HL-60 (cell line): ENCODE results near the gene RPL3.
A peak's percentile ranks its signal among the peaks of the same experiment; 100 is the strongest.

ENCODE experiments used
- DNase-seq, 2 experiments: peaks; one replicate each; pipeline ENCODE4 v3.0.0-alpha.2; 2010 to 2020; ENCODE audit warnings: low read depth in 1 of 2, low spot score in 1 of 2
- H3K27ac ChIP-seq: fragments of 250-450 bp; sonication (Bioruptor Pico); replicated peaks from 2 replicates; pipeline ENCODE4 v1.5.1; 2020; ENCODE audit warnings: mild to moderate bottlenecking, moderate library complexity
- H3K27me3 ChIP-seq: fragments of 250-450 bp; sonication (Bioruptor Pico); 2 replicates; pipeline ENCODE4 v1.5.1; 2021; ENCODE audit warnings: mild to moderate bottlenecking, moderate library complexity; ENCODE audit not compliant: insufficient read depth, poor library complexity, severe bottlenecking
- H3K4me3 ChIP-seq: replicated peaks from 2 replicates; pipeline ENCODE4 v1.5.1; 2011; ENCODE audit warnings: mild to moderate bottlenecking, control low read depth, low read length; ENCODE audit not compliant: insufficient read depth
- GABPA ChIP-seq: IDR thresholded peaks from 2 replicates; pipeline ENCODE4 v1.6.1; 2012; ENCODE audit warnings: low read depth
- POLR2AphosphoS5 ChIP-seq: IDR thresholded peaks from 2 replicates; pipeline ENCODE4 v1.6.1; 2012; ENCODE audit warnings: low read depth
- SPI1 ChIP-seq: IDR thresholded peaks from 2 replicates; pipeline ENCODE4 v1.6.1; 2012; ENCODE audit warnings: low read depth, mild to moderate bottlenecking, borderline replicate concordance
- TF ChIP-seq, protein P1 (sequence below): IDR thresholded peaks from one replicate; pipeline ENCODE4 v1.5.1; 2011; ENCODE audit warnings: low read length, control low read depth, inconsistent platforms; ENCODE audit not compliant: insufficient read depth
- TF ChIP-seq, protein P2 (sequence below): IDR thresholded peaks from 2 replicates; pipeline ENCODE4 v1.6.1; 2012; ENCODE audit warnings: low read depth; ENCODE audit not compliant: insufficient replicate concordance

RPL3 gene

DNA sequence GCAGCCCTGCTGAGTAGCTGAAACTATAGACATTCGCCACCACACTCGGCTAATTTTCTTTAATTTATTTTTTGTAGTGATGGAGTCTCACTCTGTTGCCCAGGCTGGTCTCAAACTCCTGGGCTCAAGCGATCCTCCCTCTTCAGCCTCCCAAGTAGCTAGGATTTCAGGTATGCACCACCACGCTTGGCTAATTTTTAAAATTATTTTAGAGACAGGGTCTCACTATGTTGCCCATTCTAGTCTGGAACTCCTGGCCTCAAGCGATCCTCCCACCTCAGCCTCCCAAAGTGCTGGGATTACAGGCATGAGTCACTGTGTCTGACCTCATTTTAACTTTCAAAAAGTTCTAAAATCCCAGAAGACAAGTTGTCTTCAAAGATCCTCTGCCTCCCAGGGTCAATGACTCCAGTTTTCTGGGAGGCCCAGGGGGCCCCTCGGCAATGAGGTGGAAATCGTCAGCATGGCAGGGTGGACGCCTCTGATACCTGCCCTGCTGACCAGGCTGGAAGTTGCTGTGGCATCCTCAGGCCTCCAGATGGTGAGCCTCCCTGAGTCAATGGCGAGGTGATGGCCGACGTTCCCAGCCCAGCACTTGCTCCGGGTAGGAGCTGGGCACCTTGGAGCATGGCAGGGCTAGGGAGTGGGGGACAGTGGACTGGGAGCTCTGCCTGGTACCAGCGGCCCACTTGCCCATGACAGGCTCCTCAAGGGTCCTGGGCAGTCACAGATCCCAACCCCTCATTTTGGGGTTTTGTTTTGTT is 31.1 kb downstream of the RPL3 start:
- no peak overlapping the region for H3K27ac ChIP-seq
- DNase-seq = no peak
- no peaks in the 10 kb centered on the region for H3K27me3 ChIP-seq
- no peak overlapping the region for H3K4me3 ChIP-seq
- TF ChIP-seq, protein P1, sequence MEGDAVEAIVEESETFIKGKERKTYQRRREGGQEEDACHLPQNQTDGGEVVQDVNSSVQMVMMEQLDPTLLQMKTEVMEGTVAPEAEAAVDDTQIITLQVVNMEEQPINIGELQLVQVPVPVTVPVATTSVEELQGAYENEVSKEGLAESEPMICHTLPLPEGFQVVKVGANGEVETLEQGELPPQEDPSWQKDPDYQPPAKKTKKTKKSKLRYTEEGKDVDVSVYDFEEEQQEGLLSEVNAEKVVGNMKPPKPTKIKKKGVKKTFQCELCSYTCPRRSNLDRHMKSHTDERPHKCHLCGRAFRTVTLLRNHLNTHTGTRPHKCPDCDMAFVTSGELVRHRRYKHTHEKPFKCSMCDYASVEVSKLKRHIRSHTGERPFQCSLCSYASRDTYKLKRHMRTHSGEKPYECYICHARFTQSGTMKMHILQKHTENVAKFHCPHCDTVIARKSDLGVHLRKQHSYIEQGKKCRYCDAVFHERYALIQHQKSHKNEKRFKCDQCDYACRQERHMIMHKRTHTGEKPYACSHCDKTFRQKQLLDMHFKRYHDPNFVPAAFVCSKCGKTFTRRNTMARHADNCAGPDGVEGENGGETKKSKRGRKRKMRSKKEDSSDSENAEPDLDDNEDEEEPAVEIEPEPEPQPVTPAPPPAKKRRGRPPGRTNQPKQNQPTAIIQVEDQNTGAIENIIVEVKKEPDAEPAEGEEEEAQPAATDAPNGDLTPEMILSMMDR = no peak
- TF ChIP-seq POLR2AphosphoS5 (no peak), GABPA (no peak), SPI1 (no peak)
- TF ChIP-seq, protein P2, sequence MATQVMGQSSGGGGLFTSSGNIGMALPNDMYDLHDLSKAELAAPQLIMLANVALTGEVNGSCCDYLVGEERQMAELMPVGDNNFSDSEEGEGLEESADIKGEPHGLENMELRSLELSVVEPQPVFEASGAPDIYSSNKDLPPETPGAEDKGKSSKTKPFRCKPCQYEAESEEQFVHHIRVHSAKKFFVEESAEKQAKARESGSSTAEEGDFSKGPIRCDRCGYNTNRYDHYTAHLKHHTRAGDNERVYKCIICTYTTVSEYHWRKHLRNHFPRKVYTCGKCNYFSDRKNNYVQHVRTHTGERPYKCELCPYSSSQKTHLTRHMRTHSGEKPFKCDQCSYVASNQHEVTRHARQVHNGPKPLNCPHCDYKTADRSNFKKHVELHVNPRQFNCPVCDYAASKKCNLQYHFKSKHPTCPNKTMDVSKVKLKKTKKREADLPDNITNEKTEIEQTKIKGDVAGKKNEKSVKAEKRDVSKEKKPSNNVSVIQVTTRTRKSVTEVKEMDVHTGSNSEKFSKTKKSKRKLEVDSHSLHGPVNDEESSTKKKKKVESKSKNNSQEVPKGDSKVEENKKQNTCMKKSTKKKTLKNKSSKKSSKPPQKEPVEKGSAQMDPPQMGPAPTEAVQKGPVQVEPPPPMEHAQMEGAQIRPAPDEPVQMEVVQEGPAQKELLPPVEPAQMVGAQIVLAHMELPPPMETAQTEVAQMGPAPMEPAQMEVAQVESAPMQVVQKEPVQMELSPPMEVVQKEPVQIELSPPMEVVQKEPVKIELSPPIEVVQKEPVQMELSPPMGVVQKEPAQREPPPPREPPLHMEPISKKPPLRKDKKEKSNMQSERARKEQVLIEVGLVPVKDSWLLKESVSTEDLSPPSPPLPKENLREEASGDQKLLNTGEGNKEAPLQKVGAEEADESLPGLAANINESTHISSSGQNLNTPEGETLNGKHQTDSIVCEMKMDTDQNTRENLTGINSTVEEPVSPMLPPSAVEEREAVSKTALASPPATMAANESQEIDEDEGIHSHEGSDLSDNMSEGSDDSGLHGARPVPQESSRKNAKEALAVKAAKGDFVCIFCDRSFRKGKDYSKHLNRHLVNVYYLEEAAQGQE = no peak

DNA sequence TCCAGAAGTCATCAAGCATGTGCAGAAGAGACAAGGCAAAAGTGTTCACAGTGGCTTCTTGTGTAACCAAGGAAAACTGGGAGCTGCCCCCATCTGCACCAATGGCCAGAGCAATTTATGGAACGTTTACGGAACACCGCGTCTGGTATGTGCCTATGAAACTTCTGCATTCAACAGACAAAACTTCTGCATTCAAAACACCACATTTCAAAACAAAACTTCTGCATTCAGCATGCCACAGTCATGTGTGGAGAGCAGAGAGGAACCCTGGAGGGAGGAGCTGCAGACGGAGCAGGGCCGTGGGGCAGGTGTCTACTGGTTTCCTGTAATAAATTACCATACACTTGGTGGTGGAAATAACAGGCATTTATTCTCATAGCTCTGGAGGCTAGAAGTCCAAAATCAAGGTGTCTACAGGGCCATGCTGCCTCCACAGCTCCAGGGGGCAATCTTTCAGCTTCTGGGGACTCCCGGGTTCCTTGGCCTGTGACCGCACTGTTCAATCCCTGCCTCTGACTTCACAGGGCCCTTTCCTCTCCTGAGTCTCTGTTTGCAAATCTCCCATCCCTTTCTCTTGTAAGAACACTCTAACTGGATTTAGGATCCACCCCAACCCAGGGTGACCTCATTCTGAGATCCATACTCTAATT is 32.2 kb downstream of the RPL3 start:
- DNase-seq = peak; percentile 36 to 90
- TF ChIP-seq POLR2AphosphoS5 (peak; percentile 35; the same call in 1 of the 2 replicates), SPI1 (peak; percentile 52; the same call in 1 of the 2 replicates)
- TF ChIP-seq, protein P2 = no peak
- Histone ChIP-seq H3K27ac (peak overlapping the region; percentile 59), H3K27me3 (no peaks in the 10 kb centered on the region), H3K4me3 (no peak overlapping the region)

DNA sequence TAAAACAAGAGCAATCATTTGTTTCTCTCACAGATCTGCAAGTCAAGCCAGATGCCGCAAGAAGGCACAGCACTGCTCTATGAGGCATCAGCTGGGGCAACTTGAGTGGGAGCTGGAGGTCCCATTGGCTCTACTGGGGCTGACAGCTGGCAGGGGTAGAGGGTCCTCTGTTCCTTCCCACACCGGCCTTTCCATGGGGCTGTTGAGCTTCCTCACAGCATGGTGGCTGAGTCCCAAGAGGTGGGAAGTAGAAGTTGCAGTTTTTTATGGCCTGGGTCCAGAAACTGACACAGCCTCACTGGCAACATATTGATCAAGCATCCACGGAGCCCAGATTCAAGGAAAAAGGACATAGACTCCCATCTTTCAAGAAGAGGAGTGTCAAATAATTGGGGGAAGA is 34.4 kb downstream of the RPL3 start:
- TF ChIP-seq POLR2AphosphoS5 (no peak), GABPA (no peak), SPI1 (no peak)
- TF ChIP-seq, protein P2 = no peak
- TF ChIP-seq, protein P1 = no peak
- H3K4me3 ChIP-seq = no peak overlapping the region
- no peak overlapping the region for H3K27ac ChIP-seq
- no peaks in the 10 kb centered on the region for H3K27me3 ChIP-seq
- no peak for DNase-seq
